Effector memory CD4-positive, alpha-beta T cell (primary cell): ENCODE measurements around the gene LAMB4.

Experiments used
- DNase-seq, 3 donors: peaks; one replicate each; pipeline ENCODE4 v3.0.0-alpha.2; 2020
- H3K27ac ChIP-seq: 2 replicates; pipeline ENCODE4 v1.7.0; 2013; ENCODE audit warnings: mild to moderate bottlenecking, low read length, moderate library complexity; ENCODE audit not compliant: insufficient read depth, poor library complexity, severe bottlenecking
- H3K27me3 ChIP-seq: replicated peaks from 2 replicates; pipeline ENCODE4 v1.7.0; 2013; ENCODE audit warnings: mild to moderate bottlenecking, low read length; ENCODE audit not compliant: insufficient read depth, control insufficient read depth, poor library complexity, severe bottlenecking
- H3K36me3 ChIP-seq: 2 replicates; pipeline ENCODE4 v1.7.0; 2013; ENCODE audit warnings: mild to moderate bottlenecking, low read length, moderate library complexity; ENCODE audit not compliant: control insufficient read depth, insufficient read depth
- H3K4me1 ChIP-seq: 2 replicates; pipeline ENCODE4 v1.7.0; 2013; ENCODE audit warnings: low read length, mild to moderate bottlenecking; ENCODE audit not compliant: control insufficient read depth, insufficient read depth, poor library complexity, severe bottlenecking
- H3K4me3 ChIP-seq: 2 replicates; pipeline ENCODE4 v1.7.0; 2013; ENCODE audit warnings: low read length, low read depth, mild to moderate bottlenecking; ENCODE audit not compliant: insufficient read depth, poor library complexity, severe bottlenecking
- H3K9me3 ChIP-seq: 2 replicates; pipeline ENCODE4 v1.7.0; 2013; ENCODE audit warnings: mild to moderate bottlenecking, low read length, moderate library complexity; ENCODE audit not compliant: control insufficient read depth

LAMB4 gene

DNA sequence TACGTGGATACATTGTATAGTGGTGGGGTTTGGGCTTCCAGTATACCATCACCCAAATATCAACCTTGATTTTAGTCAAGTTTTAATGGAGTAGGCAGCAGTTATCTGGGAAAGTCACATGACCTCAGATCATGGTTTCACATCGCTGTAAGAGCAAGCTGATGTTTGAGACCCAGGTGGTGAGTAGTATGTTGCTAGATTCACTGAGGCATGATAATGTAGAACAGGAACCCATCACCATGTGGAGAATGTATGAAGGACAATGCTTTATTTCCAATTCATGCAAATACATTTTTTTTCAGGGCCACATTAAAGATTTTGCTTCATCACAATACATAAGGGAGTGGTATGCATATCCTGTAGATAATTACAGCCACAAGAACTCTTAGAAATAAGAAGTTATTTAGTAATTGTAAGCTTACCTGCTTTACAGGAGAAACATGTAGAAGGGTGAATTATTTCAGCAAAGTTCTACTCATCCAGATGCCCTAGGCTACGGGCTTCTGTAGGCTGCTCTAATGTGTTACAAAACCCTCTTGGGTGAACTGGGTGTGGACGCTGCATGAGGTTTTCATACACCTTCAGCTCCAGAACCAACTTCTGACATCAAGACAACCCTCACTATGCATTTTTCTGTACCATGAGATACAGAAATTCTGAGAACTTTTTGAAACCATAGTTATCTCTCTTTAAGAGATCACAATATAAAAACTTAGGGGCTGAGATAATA, 27.6 kb upstream of the LAMB4 start:
- H3K36me3 ChIP-seq = no peaks in the 10 kb centered on the region
- H3K4me3 ChIP-seq = no peak overlapping the region
- no peaks in the 10 kb centered on the region for H3K27me3 ChIP-seq
- no peak overlapping the region for H3K27ac ChIP-seq
- DNase-seq = no peak
- H3K4me1 ChIP-seq = no peaks in the 10 kb centered on the region
- H3K9me3 ChIP-seq = no peaks in the 10 kb centered on the region

GRCh38 chr7:108156897-108157605, 26.9 kb upstream of the LAMB4 start:
- no peak for DNase-seq
- no peaks in the 10 kb centered on the region for H3K4me1 ChIP-seq

GRCh38 chr7:108152198-108152597, 22.0 kb upstream of the LAMB4 start:
- no peak overlapping the region for H3K4me3 ChIP-seq
- H3K36me3 ChIP-seq = no peaks in the 10 kb centered on the region
- H3K27me3 ChIP-seq = no peaks in the 10 kb centered on the region
- no peak for DNase-seq
- no peaks in the 10 kb centered on the region for H3K9me3 ChIP-seq
- H3K4me1 ChIP-seq = no peaks in the 10 kb centered on the region
- H3K27ac ChIP-seq = no peak overlapping the region

More at GRCh38 chr7:108156897-108157605, 26.9 kb upstream of the LAMB4 start:
- no peaks in the 10 kb centered on the region for H3K36me3 ChIP-seq
- H3K9me3 ChIP-seq = no peaks in the 10 kb centered on the region
- H3K4me3 ChIP-seq = no peak overlapping the region
- H3K27me3 ChIP-seq = no peaks in the 10 kb centered on the region
- H3K27ac ChIP-seq = no peak overlapping the region

- Histone ChIP-seq H3K36me3 (no peaks in the 10 kb centered on the region), H3K4me1 (no peaks in the 10 kb centered on the region), H3K9me3 (no peaks in the 10 kb centered on the region), H3K27ac (no peak overlapping the region), H3K27me3 (no peaks in the 10 kb centered on the region), H3K4me3 (no peak overlapping the region)
- no peak for DNase-seq
Observed at GRCh38 chr7:108149908-108150307, 19.7 kb upstream of the LAMB4 start.

DNA sequence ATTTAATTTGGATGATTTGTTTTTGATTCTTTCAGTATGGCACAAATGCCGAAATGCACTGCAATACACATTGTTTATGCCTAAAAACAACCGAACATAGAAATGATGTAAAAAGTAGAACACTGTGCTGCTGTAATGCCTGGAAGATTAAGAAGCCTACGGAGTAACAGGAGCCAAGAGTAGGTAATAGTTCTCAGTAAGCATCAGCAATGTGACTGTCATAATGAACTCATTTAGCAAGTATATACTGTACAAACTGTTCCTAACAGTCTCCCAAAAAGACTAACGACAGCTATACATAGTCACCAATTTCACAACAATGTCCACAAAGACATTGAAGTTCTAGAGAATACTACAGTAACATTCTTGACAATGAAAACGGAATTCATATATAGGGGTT, 19.0 kb upstream of the LAMB4 start:
- Histone ChIP-seq H3K36me3 (no peaks in the 10 kb centered on the region), H3K27me3 (no peaks in the 10 kb centered on the region)
- DNase-seq = no peak

GRCh38 chr7:108147031-108147563, 16.9 kb upstream of the LAMB4 start:
- no peaks in the 10 kb centered on the region for H3K4me1 ChIP-seq
- H3K9me3 ChIP-seq = no peaks in the 10 kb centered on the region
- no peak overlapping the region for H3K4me3 ChIP-seq
- no peaks in the 10 kb centered on the region for H3K36me3 ChIP-seq
- no peak for DNase-seq
- H3K27ac ChIP-seq = no peak overlapping the region
- peaks cover 4% of the 10 kb centered on the region for H3K27me3 ChIP-seq

More for the DNA sequence above, 19.0 kb upstream of the LAMB4 start:
- Histone ChIP-seq H3K4me1 (no peaks in the 10 kb centered on the region), H3K9me3 (no peaks in the 10 kb centered on the region), H3K4me3 (no peak overlapping the region), H3K27ac (no peak overlapping the region)

GRCh38 chr7:108146070-108146842, 16.1 kb upstream of the LAMB4 start:
- Histone ChIP-seq H3K4me3 (no peak overlapping the region), H3K27ac (no peak overlapping the region), H3K9me3 (no peaks in the 10 kb centered on the region), H3K4me1 (no peaks in the 10 kb centered on the region), H3K27me3 (peaks cover 4% of the 10 kb centered on the region), H3K36me3 (no peaks in the 10 kb centered on the region)
- peak in 1 of 3 donors; percentile 2 for DNase-seq

- Histone ChIP-seq H3K27me3 (peaks cover 4% of the 10 kb centered on the region), H3K36me3 (no peaks in the 10 kb centered on the region), H3K4me1 (no peaks in the 10 kb centered on the region), H3K9me3 (no peaks in the 10 kb centered on the region), H3K27ac (no peak overlapping the region), H3K4me3 (no peak overlapping the region)
- no peak for DNase-seq
Observed at GRCh38 chr7:108145401-108145800, 15.2 kb upstream of the LAMB4 start.

GRCh38 chr7:108144931-108145330, 14.8 kb upstream of the LAMB4 start:
- DNase-seq = no peak
- H3K27ac ChIP-seq = no peak overlapping the region
- no peaks in the 10 kb centered on the region for H3K36me3 ChIP-seq
- no peak overlapping the region for H3K4me3 ChIP-seq
- H3K9me3 ChIP-seq = no peaks in the 10 kb centered on the region
- H3K4me1 ChIP-seq = no peaks in the 10 kb centered on the region
- peaks cover 4% of the 10 kb centered on the region for H3K27me3 ChIP-seq
